Activated CD4-positive, alpha-beta T cell treated with anti-CD3 and anti-CD28 coated beads for 36 hours (primary cell): Measurements from ENCODE around the gene DPYSL3. TPM values are rescaled to one million over a fixed set of nuclear protein-coding genes. Genes with fewer than 3 reads are reported as not detected.

Experiments used
- ATAC-seq: fragments of 200-7000 bp; cut with Tn5 transposase; one replicate; pipeline ENCODE4 v1.10.0; 2021; ENCODE audit warnings: mild to moderate bottlenecking, moderate library complexity
- CTCF ChIA-PET: fragments of 350-600 bp; sonication (Branson Sonifier 250); formaldehyde crosslinking; loops from one replicate; lab custom pipeline; 2021; ENCODE audit warnings: antibody characterized with exemption; lab: Charles Lee
- POLR2A ChIA-PET: fragments of 350-600 bp; sonication (Branson Sonifier 250); formaldehyde crosslinking; loops from one replicate; lab custom pipeline; 2021; ENCODE audit warnings: antibody characterized with exemption, inconsistent platforms; lab: Charles Lee
- DNase-seq: peaks from one replicate; pipeline ENCODE4 v3.0.0-alpha.2; 2020
- H3K27ac Mint-ChIP-seq: one replicate; pipeline ENCODE4 v1.8.0; 2021; ENCODE audit warnings: mixed read lengths
- H3K27me3 Mint-ChIP-seq: one replicate; pipeline ENCODE4 v1.8.0; 2021; ENCODE audit warnings: mixed read lengths
- H3K36me3 Mint-ChIP-seq: one replicate; pipeline ENCODE4 v1.8.0; 2021; ENCODE audit warnings: low read depth, mixed read lengths
- H3K4me1 Mint-ChIP-seq: one replicate; pipeline ENCODE4 v1.8.0; 2021; ENCODE audit warnings: mixed read lengths
- H3K4me3 Mint-ChIP-seq: one replicate; pipeline ENCODE4 v1.8.0; 2021; ENCODE audit warnings: mild to moderate bottlenecking, moderate library complexity, mixed read lengths
- H3K9me3 Mint-ChIP-seq: one replicate; pipeline ENCODE4 v1.8.0; 2021; ENCODE audit warnings: low read depth, mixed read lengths
- intact Hi-C, 2 experiments: fragments of 100-400 bp; cut with DNase I in 1 of 2; cut with micrococcal nuclease in 1 of 2; formaldehyde crosslinking; loops; one replicate each; pipeline versions ENCODE4 v1.14.2 to v1.15.1; 2022 to 2024; cut with DNase I, micrococcal nuclease
- total RNA-seq, 2 experiments: library from RNA; stranded (reverse); gene quantifications; one replicate each; pipeline ENCODE4 v1.2.3, GENCODE V29; 2021

The DPYSL3 gene
- total RNA-seq, 2 experiments from 2014 or later: 0.16 to 0.18 TPM

GRCh38 chr5:147344861-147345260, 165.0 kb downstream of the DPYSL3 start:
- Mint-ChIP-seq H3K27me3 (peaks cover 1% of the 10 kb centered on the region), H3K27ac (no peak overlapping the region), H3K36me3 (no peaks in the 10 kb centered on the region), H3K9me3 (no peaks in the 10 kb centered on the region), H3K4me3 (no peak overlapping the region), H3K4me1 (no peaks in the 10 kb centered on the region)
- DNase-seq: no peak
- intact Hi-C loops: no loop called here
- POLR2A ChIA-PET: no interaction called here
- CTCF ChIA-PET: no interaction called here
- no peak for ATAC-seq

- Mint-ChIP-seq H3K27me3 (peaks cover 1% of the 10 kb centered on the region), H3K27ac (no peak overlapping the region), H3K4me1 (no peaks in the 10 kb centered on the region), H3K4me3 (no peak overlapping the region), H3K36me3 (no peaks in the 10 kb centered on the region), H3K9me3 (peaks cover 7% of the 10 kb centered on the region)
- POLR2A ChIA-PET: no interaction called here
- CTCF ChIA-PET: no interaction called here
- DNase-seq (no peak), ATAC-seq (no peak)
- intact Hi-C loops: no loop called here
These were observed 168.5 kb downstream of the DPYSL3 start for GRCh38 chr5:147341345-147341744.

- ChIA-PET POLR2A (no interaction called here), CTCF (no interaction called here)
- H3K4me1 Mint-ChIP-seq: no peaks in the 10 kb centered on the region
- no peak overlapping the region for H3K27ac Mint-ChIP-seq
- DNase-seq (no peak), ATAC-seq (no peak)
- peaks cover 1% of the 10 kb centered on the region for H3K27me3 Mint-ChIP-seq
- intact Hi-C loops: no loop called here
- H3K36me3 Mint-ChIP-seq: no peaks in the 10 kb centered on the region
- H3K9me3 Mint-ChIP-seq: peaks cover 7% of the 10 kb centered on the region
- H3K4me3 Mint-ChIP-seq: no peak overlapping the region
These were observed 168.9 kb downstream of the DPYSL3 start for GRCh38 chr5:147340941-147341340.
